Kasumi-1 (cell line): ENCODE measurements around the gene WDTC1.
"Not testable (repeated sequence)": the region's sequence is repeated elsewhere in the genome, so short reads cannot be mapped to it uniquely, and the experiment has no call there.

ENCODE experiments used
- DNase-seq, 2 experiments: peaks; one replicate each; lab custom pipeline; 2025; lab: John Stamatoyannopoulos, UW

WDTC1 gene

DNA sequence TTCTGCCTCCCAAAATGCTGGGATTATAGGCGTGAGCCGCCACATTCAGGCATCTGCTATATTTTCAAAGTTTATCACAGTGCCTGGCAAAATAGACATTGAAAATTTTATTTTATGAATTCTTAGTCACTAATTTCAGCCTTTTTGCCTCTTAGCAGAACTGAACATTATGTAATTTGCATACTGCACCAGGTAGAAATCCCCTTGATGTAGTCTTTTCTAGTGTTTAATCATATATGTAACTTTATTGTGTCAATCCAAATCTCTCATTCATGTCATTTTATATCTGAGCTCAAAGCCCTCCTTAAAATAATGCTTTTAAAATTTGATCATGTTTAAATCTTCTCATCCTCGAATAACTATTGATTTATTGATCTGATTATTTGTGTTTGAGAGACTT lies 19.2 kb downstream of the WDTC1 start:
- no peak for DNase-seq

- DNase-seq: no peak
Observed at GRCh38 chr1:27255136-27255535, 20.7 kb downstream of the WDTC1 start.

GRCh38 chr1:27257155-27257554 lies 22.7 kb downstream of the WDTC1 start:
- no peak for DNase-seq

DNA sequence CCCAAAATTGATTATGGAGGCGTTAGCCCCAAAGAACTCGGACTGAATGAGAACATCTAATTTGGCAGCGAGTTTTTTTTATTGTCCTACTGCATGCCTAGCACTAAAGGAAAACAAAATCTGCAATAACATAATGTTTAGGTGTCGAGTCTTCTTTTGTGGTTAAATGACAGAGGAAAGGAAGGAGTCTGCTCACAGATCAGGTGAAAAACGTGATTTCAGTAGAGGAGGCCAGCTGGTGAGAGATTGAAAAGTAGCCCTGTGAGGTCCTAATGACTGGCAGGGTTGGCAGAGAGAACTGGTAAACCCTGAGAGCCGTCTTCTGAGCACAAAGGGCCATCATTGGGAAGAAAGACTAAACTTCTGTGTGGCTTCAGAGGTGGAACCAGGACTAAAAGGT lies 24.2 kb downstream of the WDTC1 start:
- no peak for DNase-seq

DNA sequence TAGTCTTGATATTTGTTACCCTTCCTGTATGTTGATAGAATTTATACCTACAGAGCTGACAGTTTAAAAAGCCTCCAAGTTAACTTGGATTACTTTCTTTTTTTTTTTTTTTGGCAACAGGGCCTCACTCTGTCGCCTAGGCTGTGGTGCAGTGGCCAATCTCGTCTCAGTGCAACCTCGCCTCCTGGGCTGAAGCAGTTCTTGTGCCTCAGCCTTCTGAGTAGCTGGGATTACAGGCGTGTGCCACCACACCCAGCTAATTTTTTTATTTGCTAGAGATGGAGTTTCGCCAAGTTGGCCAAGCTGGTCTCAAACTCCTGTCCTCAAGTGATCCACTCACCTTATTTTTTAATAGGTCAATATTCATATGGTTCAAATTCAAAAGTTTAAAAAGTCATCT lies 32.7 kb downstream of the WDTC1 start:
- DNase-seq: no peak

DNA sequence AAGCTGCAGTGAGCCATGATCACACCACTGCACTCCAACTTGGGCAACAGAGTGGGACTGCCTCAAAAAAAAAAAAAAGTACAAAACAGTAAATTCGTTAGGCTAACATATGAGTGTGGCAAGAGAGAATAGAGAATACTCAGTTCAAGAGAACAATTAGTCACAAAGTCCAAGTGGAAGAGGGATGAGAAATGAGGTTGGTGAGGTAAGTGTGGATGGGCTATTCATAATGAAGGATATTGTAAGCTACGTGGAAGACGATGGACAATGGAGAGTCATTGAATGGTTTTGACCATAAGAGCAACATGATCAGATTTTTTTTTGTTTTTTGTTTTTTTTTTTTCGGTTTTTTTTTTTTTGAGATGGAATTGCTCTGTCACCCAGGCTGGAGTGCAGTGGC lies 34.8 kb downstream of the WDTC1 start:
- DNase-seq: no peak

GRCh38 chr1:27274204-27274603 lies 39.8 kb downstream of the WDTC1 start:
- no peak for DNase-seq

GRCh38 chr1:27275696-27276095 lies 41.3 kb downstream of the WDTC1 start:
- DNase-seq: peak; percentile 23 to 29

DNA sequence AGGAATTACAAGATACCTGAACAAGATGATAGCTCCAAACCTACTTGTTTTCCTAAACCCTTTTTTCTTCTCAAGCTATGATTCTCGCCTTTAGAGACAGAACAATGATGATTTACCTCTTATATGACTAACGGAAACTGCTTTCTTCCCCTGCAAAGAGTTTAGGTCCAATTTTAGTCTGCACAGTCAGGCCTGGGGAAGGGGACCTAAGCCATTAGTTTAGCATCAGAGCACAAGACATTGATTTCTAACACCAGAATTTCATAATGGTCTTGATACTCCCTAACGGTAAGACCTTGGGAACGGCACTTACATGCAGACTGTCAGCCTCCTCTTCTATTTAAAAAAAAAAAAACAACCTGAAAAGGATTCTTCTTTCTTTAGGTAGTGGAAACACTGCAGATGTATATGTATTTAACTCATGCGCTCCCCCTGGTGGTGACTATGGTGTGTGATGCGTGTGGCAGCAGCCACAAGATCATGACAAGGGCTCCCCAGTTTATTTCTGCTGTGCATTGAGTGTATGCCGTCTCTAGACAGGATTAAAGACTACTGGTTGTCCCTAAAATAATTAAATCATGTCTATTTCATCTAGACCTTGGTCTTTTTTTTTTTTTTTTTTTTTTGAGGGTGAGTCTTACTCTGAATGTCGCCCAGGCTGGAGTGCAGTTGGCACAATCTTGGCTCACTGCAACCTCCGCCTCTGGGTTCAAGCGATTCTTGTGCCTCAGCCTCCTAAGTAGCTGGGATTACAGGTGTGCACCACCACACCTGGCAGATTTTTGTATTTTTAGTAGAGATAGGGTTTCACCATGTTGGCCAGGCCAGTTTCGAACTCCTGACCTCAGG lies 50.2 kb downstream of the WDTC1 start:
- peak; percentile 82 to 91 for DNase-seq

DNA sequence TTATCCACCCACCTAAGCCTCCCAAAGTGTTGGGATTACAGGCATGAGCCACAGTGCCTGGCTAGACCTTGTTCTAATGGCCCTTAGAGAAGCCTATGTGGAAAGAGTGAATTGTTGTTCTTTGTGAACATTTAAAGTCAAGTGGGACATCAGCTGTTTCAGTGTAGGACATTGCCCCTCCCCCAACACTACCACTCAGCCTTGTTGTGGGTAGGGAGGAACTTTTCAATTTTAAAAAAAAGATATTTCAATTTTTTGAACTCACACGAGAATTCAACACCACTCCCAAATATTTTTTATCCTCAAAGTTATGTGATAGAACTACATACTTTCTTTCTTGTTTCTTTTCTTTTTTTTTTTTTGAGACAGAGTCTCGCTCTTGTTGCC lies 50.8 kb downstream of the WDTC1 start:
- DNase-seq: no peak

GRCh38 chr1:27285821-27286220 lies 51.4 kb downstream of the WDTC1 start:
- DNase-seq: not testable (repeated sequence)

- DNase-seq: not testable (repeated sequence)
Observed at GRCh38 chr1:27289125-27289524, 54.7 kb downstream of the WDTC1 start.

- DNase-seq: no peak
Observed at GRCh38 chr1:27290581-27290980, 56.1 kb downstream of the WDTC1 start.

DNA sequence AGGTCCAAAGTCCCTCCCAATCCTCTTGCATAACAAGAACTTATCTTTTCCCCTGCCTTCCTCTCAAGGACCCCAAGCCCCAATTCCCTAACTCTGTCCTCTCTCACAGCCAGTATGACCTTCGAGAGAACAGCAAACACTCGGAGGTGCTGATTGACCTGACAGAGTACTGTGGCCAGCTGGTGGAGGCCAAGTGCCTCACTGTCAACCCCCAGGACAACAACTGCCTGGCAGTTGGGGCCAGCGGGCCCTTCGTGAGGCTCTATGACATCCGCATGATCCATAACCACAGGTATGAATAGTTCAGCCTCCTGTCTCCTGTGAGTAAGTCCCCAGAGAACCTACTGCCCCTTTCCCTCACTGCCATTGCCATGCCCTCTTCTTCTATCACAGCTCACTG lies 57.7 kb downstream of the WDTC1 start:
- no peak for DNase-seq

- DNase-seq: no peak
Observed at GRCh38 chr1:27293915-27294314, 59.5 kb downstream of the WDTC1 start.

DNA sequence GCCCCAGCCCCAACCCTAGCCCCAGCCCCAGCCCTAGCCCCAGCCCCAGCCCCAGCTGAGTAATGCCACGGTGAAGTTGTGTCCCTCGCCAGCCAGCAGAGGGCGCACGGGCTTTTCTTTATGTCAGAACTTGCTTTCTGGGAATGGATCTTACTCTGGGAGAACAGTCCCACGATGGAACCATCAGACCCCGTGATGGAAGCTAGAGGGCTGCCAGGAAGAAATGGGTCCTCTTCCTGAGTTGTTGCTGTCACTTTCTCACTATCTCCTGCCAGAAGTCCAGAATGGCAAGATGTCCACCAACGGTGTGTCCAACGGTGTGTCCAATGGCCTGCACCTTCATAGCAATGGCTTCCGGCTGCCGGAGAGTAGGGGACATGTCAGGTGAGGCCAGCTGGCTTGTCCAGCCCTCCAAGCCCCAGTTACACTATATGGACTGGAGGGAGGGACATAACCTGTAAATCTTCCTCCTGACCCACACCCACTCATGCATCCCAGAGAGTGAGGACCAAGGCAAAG lies 62.4 kb downstream of the WDTC1 start:
- DNase-seq: peak; percentile 31 to 49

DNA sequence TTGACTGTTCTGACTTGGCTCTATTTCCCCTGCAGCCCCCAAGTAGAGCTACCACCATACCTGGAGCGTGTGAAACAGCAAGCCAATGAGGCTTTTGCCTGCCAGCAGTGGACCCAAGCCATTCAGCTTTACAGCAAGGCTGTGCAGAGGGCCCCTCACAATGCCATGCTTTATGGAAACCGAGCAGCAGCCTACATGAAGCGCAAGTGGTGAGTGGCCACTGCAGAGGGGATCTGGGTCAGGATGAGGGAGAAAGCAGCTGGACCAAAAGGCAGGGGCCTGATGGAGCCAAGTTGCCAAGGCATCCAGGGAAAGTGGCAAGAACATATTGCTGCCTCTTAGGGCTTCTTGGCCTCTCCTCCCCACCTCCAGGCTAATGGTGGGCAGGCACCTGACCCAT lies 63.5 kb downstream of the WDTC1 start:
- no peak for DNase-seq

GRCh38 chr1:27298632-27299384 lies 64.4 kb downstream of the WDTC1 start:
- DNase-seq: no peak

DNA sequence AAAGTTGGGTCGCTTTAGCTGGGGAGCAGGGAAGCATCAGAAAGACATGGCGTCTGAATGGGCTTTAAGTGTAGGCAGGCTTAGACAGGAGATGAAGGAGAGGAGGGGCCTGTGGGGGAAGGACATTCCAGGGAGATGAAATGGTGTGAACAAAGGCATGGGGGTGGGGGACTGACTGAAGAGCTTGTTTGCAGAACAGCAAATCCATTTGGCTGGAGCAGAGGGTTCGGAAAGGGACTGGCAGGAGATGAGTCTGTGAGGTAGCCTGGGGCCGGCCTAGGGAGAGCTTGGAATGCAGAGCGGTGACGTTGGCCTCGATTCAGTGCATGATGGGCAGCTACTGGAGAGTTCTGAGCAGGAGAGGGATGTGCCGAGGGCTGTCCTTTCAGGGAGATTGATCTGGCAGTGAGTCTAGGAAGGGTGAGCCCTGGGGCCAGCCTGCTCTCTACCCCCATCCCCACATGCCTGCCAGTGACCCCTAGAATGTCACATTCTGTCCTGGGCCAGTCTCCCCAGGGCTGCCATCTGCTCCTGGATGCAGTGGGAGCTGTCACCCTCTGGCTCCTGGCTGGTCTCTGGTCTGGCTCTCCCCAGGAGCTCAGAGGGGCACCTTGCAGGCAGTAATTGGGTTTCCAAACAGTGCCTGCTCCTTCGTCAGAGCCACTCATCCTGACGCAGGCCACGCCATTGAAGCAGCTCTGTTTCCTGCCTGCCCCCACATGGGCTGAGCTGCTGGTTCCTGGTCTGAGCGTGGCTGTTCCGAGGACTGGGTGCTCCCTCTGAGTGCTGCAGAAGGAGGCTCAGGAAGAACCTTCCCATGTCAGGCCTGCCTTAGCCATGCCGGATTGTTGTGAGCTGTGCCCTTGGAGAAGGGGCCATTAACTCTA lies 65.2 kb downstream of the WDTC1 start:
- DNase-seq: peak; percentile 53 to 64

DNA sequence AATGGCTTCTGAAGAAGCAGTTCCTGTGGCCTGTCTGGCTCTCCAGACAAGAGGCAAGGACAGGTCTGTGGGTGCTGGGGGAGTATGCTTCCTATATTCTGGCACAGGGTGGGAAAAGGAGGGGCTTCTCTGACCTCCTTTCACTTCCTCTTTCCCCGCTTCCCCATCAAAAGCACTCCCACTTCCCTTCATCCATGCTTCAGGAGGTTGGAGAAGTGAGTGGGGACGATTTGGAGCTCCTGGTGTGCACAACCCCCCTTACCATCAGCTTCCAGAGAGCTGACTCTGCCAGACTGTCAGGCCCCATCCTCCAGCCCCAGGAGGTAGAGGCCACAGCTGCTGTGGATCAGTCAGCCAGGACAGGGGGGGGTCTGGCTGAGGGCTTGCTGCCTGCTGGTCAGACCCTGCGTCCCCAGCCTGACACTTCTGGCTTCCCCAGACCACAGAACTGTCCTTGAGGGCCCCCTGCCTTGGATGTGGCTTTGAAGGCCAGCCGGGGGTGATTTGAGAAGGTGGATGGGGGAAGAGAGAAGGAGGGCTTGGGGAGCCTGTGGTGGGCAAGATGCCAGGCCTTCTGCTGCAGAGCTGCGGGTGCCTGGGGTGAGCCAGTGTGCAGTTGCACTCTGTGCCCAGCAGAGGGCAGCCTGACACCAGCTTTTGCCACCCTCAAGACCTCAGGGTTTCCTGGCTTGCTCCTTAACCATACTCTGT lies 66.1 kb downstream of the WDTC1 start:
- peak; percentile 87 to 92 for DNase-seq

- no peak for DNase-seq
Observed at GRCh38 chr1:27301052-27301422, 66.6 kb downstream of the WDTC1 start.
